Endodermal cell (in vitro differentiated cells): ENCODE results near the gene ACTBL2. TPM values are rescaled to one million over a fixed set of nuclear protein-coding genes. Genes with fewer than 3 reads are reported as not detected.

Source experiments
- DNase-seq: peaks from one replicate; pipeline ENCODE4 v3.0.0-alpha.2; 2017
- H3K27ac ChIP-seq: 2 replicates; pipeline ENCODE4 v1.5.1; 2013; ENCODE audit warnings: mild to moderate bottlenecking, low read depth, low read length, moderate library complexity
- H3K27me3 ChIP-seq: 2 replicates; pipeline ENCODE4 v1.6.1; 2013; ENCODE audit warnings: mild to moderate bottlenecking, low read length, moderate library complexity; ENCODE audit not compliant: insufficient read depth, control insufficient read depth, poor library complexity, severe bottlenecking
- H3K36me3 ChIP-seq: 2 replicates; pipeline ENCODE4 v1.7.0; 2013; ENCODE audit warnings: mild to moderate bottlenecking, low read length, moderate library complexity; ENCODE audit not compliant: control insufficient read depth, insufficient read depth
- H3K4me1 ChIP-seq: one replicate; pipeline ENCODE4 v1.7.0; 2013; ENCODE audit warnings: low read length; ENCODE audit not compliant: control insufficient read depth, insufficient read depth
- H3K4me3 ChIP-seq: 2 replicates; pipeline ENCODE4 v1.5.1; 2013; ENCODE audit warnings: mild to moderate bottlenecking, low read length, moderate library complexity
- H3K9ac ChIP-seq: 2 replicates; pipeline ENCODE4 v1.6.1; 2013; ENCODE audit warnings: mild to moderate bottlenecking, low read length, moderate library complexity; ENCODE audit not compliant: poor library complexity, severe bottlenecking; ENCODE audit errors: extremely low read depth
- H3K9me3 ChIP-seq: 2 replicates; pipeline ENCODE4 v1.6.1; 2013; ENCODE audit warnings: mild to moderate bottlenecking, low read length, moderate library complexity; ENCODE audit not compliant: control insufficient read depth
- H3K27ac Mint-ChIP-seq: 2 replicates; pipeline ENCODE4 v1.8.0; 2020; ENCODE audit warnings: mixed read lengths
- H3K27me3 Mint-ChIP-seq: 2 replicates; pipeline ENCODE4 v1.8.0; 2021; ENCODE audit warnings: mild to moderate bottlenecking, mixed read lengths; ENCODE audit not compliant: insufficient read depth
- H3K36me3 Mint-ChIP-seq: 2 replicates; pipeline ENCODE4 v1.8.0; 2020; ENCODE audit warnings: low read depth, mixed read lengths
- H3K4me1 Mint-ChIP-seq: 2 replicates; pipeline ENCODE4 v1.8.0; 2020; ENCODE audit warnings: mixed read lengths
- H3K4me3 Mint-ChIP-seq: 2 replicates; pipeline ENCODE4 v1.8.0; 2020; ENCODE audit warnings: mild to moderate bottlenecking, moderate library complexity, mixed read lengths
- H3K9me3 Mint-ChIP-seq: 2 replicates; pipeline ENCODE4 v1.8.0; 2020; ENCODE audit warnings: mild to moderate bottlenecking, mixed read lengths
- CTCF ChIP-seq: fragments of 200-600 bp; sonication (generic); conservative IDR thresholded peaks from 2 replicates; pipeline ENCODE4 v1.5.0; 2021; ENCODE audit warnings: antibody characterized with exemption, mild to moderate bottlenecking
- WGBS, 2 experiments: methylation state at CpG; one replicate each; pipeline versions ENCODE4 v1.1.5 to v1.1.7; 2013; ENCODE audit warnings: missing lambda C conversion rate in 2 of 2, mixed read lengths in 1 of 2; ENCODE audit not compliant: insufficient coverage in 1 of 2, insufficient read length in 1 of 2; 5-methylcytosine and 5-hydroxymethylcytosine counted together
- total RNA-seq, 2 donors: library from RNA; stranded (reverse); fragmentation: NEBNext Ultra II Directional in 1 of 2; extraction: Animal tissue kit (Norgen Biotek cat#: 25700) in 1 of 2; gene quantifications; 2 replicates in 1 of 2; 3 replicates in 1 of 2; pipeline ENCODE4 v1.2.1, GENCODE V29; 2021

The ACTBL2 gene
- total RNA-seq, 2 donors from 2014 or later, result not detected

- H3K4me3 Mint-ChIP-seq, result no peak overlapping the region
- no peak for DNase-seq
- H3K36me3 Mint-ChIP-seq, result no peaks in the 10 kb centered on the region
- no peaks in the 10 kb centered on the region for H3K27me3 Mint-ChIP-seq
- H3K4me1 ChIP-seq, result no peaks in the 10 kb centered on the region
- no peak overlapping the region for H3K9ac ChIP-seq
- H3K27ac ChIP-seq, result no peak overlapping the region
- H3K27me3 ChIP-seq, result no peaks in the 10 kb centered on the region
- H3K9me3 Mint-ChIP-seq, result no peaks in the 10 kb centered on the region
- no peak overlapping the region for H3K27ac Mint-ChIP-seq
- no peaks in the 10 kb centered on the region for H3K36me3 ChIP-seq
- no peak overlapping the region for H3K4me3 ChIP-seq
- TF ChIP-seq CTCF, result no peak
- H3K9me3 ChIP-seq, result no peaks in the 10 kb centered on the region
- 91 to 100% methylated on average over 4 to 8 of the region's 8 CpGs for WGBS, 2 experiments
- H3K4me1 Mint-ChIP-seq, result no peaks in the 10 kb centered on the region
These were observed 44.4 kb downstream of the ACTBL2 start for GRCh38 chr5:57437976-57438805.

GRCh38 chr5:57436586-57436985, 46.0 kb downstream of the ACTBL2 start:
- H3K36me3 ChIP-seq, result no peaks in the 10 kb centered on the region
- Mint-ChIP-seq H3K27ac (no peak overlapping the region), H3K9me3 (no peaks in the 10 kb centered on the region), H3K27me3 (no peaks in the 10 kb centered on the region), H3K36me3 (no peaks in the 10 kb centered on the region), H3K4me1 (no peaks in the 10 kb centered on the region), H3K4me3 (no peak overlapping the region)
- no peaks in the 10 kb centered on the region for H3K4me1 ChIP-seq
- H3K27me3 ChIP-seq, result no peaks in the 10 kb centered on the region
- no peak overlapping the region for H3K9ac ChIP-seq
- H3K27ac ChIP-seq, result no peak overlapping the region
- WGBS, 2 experiments, result 100% methylated on average over 1 of the region's 1 CpG; no CpG with 5 or more reads in 1 of the 2 experiments
- no peaks in the 10 kb centered on the region for H3K9me3 ChIP-seq
- H3K4me3 ChIP-seq, result no peak overlapping the region
- TF ChIP-seq CTCF, result no peak
- DNase-seq, result no peak

GRCh38 chr5:57435701-57436134, 46.9 kb downstream of the ACTBL2 start:
- Histone ChIP-seq H3K4me3 (no peak overlapping the region), H3K27ac (no peak overlapping the region), H3K36me3 (no peaks in the 10 kb centered on the region), H3K27me3 (no peaks in the 10 kb centered on the region), H3K9ac (no peak overlapping the region), H3K4me1 (no peaks in the 10 kb centered on the region), H3K9me3 (no peaks in the 10 kb centered on the region)
- Mint-ChIP-seq H3K4me1 (no peaks in the 10 kb centered on the region), H3K9me3 (no peaks in the 10 kb centered on the region), H3K36me3 (no peaks in the 10 kb centered on the region), H3K4me3 (no peak overlapping the region), H3K27me3 (no peaks in the 10 kb centered on the region), H3K27ac (no peak overlapping the region)
- 85% methylated on average over 2 of the region's 2 CpGs; no CpG with 5 or more reads in 1 of the 2 experiments for WGBS, 2 experiments
- no peak for TF ChIP-seq CTCF
- no peak for DNase-seq
